DMS53 treated with DMSO at 0.1 percent for 48 hours (cell line): ENCODE results near the gene SHC2.
"Not testable (repeated sequence)": the region's sequence is repeated elsewhere in the genome, so short reads cannot be mapped to it uniquely, and the experiment has no call there.

Experiments used
- DNase-seq: peaks from one replicate; lab custom pipeline; 2025; ENCODE audit not compliant: unreplicated experiment; lab: John Stamatoyannopoulos, UW

Gene SHC2

DNA sequence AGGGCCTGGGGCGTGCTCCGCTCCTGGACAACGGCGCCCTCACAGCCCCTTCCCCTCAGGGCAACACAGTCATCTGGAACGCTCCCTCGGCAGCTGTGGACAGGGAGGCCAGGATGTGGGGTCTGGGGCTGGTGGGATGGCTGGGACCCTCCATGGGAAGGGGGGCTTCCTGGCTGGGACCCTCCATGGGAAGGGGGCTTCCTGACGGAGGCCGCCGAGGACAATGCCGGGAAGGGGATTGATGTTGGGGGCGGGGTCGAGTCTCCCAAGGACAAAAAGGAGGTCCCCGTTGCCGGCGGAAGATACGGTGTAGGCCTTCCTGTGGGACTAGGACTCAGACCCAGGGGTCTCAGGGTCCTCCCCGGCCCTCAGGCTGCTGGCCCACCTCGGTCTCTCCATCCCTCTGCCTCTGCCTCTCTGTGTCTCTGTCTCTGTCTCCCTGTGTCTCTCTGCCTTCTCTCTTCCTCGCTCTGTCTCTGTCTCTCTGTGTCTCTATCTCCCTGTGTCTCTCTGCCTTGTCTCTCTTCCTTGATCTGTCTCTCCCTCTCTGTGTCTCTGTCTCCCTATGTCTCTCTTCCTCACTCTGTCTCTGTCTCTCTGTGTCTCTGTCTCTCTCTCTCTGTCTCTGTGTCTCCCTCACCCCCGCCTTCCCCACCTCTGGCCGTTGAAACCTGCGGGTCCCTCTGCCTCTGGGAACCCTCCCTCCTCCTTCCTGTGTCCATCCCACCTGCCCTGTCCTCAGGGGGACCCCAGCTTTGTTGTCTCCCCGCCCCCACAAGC lies 32.7 kb upstream of the SHC2 start:
- DNase-seq: no peak

DNA sequence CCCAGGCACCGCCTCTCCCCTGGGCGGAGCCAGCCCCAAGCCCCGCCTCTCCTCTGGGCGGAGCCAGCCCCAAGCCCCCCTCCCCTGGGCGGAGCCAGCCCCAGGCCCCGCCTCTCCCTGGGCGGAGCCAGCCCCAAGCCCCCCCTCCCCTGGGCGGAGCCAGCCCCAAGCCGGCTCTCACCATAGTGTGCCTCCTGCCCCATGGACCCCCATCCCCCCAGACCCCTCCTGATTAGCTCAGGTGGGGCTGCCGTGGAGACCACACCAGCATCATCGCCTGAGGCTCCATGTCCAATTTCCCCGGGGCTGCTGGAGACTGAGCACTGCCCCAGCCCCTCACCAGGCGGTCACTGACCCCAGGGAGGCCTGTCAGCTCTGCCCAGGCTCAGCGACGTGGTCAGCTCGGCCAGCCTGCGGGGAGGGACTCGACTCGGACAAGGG lies 31.3 kb upstream of the SHC2 start:
- no peak for DNase-seq

DNA sequence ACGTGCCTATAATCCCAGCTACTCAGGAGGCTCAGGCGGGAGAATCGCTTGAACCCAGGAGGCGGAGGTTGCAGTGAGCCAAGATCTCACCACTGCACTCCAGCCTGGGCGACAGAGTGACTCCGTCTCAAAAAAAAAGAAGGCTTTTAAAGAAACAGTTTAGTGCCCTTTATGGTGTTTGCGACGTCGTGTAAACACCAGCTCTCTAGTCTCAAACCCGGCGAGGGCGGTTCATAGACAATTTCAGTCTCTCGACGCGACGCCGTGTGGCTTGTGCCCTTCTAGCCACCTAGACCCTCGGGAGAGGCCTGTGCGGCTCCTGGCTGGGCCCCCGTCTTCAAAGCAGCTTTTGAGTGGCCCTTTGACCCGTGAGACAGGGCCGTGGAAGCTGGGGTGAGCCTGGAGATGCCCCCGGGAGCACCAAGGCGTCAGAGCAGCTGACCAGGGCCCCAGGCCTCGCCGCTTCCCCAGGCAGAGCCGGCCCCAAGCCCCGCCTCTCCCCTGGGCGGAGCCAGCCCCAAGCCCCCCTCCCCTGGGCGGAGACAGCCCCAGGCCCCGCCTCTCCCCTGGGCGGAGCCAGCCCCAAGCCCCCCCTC lies 30.4 kb upstream of the SHC2 start:
- DNase-seq: no peak

DNA sequence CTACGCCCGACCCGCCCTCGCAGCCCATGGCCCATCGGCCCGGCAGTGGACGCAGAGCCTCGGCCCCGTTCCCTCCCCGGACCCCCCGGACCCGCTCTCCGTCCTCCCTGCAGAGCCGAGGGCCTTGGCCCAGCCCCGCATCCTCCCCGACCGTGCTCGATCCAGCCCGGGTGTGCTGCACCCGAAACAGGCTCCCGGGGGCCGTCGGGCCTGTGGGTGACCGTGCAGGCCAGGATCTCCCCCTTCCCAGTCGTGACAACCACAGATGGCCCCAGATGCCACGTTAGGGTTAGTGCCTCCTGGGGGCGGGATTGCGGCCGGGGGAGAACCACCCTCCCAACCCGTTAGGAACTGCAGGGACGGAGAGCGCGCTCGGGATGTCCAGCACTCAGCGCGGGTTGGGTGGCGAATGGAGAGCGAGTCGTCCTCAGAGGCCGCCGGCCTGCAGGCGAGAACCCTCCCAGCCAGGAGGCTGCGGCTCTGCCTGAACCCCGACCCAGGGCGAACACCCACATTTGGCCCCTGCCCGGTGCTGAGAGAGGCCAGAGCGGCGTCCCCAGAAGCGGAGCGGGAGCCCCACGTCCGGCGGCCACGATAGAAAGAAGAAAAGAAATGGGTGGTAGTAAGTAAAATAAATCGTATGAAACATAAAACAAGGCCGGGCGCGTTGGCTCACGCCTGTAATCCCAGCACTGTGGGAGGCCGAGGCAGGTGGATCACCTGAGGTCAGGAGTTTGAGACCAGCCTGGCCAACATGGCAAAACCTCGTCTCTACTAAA lies 28.8 kb upstream of the SHC2 start:
- DNase-seq: no peak

DNA sequence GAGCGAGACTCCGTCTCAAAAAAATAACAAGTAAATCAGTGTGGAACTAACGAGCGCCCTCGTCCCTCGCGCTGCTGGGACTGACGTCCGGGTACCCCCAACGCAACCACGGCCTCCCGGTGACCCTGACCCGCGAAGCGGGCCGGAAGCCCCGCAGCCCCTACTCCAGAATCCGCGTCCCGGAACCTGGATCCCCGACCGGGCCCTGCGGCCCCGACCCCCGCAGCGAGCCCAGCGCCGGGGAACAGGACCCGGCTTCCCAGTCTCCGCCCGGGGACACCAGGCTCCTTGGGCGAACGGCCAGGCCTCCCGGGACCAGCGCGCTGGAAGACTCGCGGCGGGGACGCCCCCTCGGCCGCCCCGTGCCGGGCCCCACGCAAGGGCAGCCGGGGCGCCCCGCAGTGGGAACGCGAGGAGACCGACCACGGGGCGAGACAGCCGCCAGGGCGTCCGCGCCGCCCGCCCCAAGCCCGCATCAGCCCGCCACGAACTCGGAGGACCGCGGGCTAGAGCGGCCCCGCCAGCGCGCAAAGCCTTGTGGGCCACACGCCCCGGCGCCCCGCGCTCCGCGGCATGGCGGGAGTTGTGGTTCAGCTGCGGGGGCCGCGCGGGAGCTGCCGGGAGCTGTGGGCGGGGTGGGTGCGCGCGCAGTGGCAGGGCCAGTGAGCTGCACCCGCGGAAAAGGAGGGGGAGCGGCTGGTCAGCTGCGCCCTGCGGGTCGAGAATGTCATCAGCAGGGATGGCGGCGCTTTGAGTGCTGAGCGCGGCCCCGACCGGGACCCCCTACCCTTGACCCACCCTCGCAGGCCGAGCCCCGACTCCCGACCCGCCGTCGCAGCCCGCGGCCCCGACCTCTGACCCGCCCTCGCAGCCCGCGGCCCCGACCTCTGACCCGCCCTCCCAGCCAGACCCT lies 27.9 kb upstream of the SHC2 start:
- peak; percentile 81 for DNase-seq

DNA sequence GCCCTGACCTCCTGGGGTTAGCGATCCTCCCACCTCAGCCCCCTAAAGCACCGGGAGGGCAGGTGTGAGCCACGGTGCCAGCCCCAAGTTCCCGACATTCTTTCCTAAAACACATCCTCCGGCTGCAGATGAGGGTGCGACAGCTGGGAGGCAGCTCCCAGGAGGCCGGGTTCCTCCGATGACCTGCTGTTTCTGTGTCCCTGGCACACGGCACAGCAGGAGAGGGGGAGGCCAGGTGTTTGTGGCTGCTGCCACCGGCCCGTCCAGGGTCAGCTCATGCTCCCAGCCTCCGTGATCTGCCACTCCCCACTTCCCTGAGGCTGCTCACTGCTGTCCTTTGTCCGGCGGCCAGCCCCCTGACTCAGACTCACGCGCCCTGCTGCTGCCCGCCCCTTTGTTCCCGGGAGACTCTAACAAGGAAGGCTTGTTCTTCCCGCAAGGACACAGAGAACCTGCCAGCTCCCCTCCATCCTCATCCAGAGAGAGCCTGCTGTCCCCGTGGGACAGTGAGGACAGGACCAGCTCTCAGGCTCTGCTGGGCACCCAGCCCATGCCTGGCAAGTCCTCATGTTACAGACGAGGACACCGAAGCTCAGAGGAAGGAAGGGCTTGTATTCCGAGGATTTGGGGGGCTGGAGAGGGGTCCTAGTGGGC lies 24.9 kb upstream of the SHC2 start:
- DNase-seq: no peak

DNA sequence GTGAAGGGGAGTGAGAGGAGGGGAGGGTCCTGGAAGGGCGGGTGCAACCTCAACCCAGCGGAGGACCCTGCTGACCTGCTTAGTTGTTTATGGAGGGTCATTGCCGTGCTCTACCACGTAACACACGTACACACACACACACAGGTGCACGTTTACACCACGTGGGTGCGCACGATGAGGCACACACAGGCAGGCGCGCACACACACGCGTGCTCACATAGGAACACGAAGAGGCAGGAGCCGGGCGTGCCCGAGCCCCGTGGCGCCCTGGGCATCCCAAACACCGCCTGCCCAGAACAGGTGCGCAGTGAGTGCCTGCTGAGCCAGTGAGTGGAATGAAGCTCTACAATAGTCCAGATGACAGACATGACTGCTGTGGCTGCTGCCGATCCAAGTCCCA lies 24.2 kb upstream of the SHC2 start:
- DNase-seq: no peak

DNA sequence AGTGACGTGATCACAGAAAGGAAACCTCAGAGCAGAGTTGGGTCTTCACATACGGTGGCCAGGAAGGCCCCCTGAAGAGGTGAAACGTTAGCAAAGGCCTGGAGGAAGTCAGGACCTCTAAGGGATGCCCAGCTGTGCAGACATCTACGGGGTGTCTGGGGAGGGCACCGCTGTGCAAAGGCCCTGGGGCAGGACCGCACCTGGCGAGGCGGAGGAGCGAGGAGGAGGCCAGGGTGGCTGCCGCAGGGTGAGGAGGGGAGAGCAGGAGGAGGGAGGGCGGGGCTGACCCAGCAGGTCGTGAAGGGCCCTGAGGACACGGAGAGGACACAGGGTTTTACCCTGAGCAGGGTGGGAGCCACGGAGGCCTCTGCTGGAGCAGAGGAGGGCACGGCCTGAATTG lies 23.7 kb upstream of the SHC2 start:
- no peak for DNase-seq

DNA sequence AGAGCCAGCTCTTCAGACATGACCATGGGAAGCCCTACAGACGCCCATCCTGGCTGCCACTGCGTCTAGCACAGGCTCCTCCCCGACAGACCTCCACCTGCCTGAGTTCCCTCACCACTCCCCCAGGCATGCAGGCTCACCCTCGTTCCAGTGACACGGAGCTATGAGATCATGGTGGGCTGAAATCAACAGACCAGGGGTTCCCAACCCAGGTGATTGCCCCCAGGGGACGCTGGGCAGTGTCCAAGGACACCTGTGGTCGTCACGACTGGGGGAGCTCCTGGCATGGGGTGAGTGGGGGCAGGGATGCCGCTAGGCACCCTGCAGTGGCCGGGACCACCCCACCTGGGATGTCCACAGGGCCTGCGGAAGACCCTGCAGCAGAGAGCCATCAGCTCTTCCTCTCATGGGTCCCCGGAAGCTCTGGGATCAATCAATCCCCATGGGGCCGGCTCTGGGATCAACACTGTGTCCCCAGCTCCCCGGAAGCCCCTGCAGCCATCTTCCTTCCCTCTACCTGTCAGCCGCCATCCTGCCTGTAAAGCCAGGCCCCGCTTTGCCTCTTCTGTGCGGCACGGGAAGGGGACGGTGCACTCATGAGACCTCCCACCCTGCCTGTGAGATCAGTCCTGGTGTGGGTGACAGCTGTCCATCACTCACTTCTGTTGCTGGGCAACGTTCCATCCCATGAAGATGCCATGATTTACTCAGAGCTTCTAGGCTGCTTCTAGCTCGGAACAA lies 22.7 kb upstream of the SHC2 start:
- DNase-seq: no peak

DNA sequence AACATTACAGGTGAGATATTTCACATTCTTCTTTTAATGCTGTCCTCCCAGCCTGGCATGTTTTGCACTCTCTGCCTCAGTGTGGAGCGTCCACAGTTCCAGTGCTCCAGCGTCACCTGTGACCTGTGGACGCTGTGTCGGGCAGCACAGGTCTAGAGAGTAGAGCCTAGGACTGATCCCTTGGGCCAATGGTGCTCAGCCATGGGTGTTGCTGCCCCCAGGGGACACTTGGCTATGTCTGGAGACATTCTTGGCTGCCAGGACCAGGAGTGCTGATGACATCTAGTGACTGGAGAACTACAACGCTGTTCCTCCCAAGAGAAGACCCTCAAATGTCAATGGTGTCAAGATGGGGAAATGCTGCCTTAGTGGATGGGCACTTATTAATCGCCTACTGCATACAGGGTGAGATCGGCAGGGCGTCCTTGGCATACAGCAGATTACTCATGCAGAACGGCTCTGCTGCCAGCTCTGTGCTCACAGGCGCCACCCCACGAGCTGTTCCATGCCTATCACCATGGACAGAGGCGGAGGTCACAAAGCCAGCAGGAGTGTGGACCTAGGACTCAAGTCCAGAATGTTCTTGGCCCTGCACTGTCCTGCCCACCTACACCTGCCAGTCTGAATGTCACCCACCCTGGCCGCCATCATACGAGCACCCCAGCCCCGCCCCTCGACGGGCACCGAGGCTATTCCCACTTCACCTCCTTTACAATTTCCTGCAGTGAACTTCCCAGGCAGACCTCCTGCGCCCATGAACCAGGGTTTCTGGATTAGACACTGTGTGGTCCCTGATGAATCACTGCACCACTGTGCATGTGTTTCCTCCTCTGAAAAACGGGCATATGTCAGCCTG lies 21.6 kb upstream of the SHC2 start:
- no peak for DNase-seq

DNA sequence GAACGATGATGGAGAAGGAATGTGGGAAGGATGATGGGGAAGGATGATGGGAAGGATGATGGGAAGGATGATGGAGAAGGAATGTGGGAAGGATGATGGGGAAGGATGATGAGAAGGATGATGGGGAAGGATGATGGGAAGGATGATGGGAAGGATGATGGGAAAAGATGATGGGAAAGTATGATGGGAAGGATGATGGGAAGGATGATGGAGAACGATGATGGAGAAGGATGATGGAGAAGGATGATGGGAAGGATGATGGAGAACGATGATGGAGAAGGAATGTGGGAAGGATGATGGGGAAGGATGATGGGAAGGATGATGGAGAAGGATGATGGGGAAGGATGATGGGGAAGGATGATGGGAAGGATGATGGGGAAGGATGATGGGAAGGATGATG lies 20.3 kb upstream of the SHC2 start:
- not testable (repeated sequence) for DNase-seq

DNA sequence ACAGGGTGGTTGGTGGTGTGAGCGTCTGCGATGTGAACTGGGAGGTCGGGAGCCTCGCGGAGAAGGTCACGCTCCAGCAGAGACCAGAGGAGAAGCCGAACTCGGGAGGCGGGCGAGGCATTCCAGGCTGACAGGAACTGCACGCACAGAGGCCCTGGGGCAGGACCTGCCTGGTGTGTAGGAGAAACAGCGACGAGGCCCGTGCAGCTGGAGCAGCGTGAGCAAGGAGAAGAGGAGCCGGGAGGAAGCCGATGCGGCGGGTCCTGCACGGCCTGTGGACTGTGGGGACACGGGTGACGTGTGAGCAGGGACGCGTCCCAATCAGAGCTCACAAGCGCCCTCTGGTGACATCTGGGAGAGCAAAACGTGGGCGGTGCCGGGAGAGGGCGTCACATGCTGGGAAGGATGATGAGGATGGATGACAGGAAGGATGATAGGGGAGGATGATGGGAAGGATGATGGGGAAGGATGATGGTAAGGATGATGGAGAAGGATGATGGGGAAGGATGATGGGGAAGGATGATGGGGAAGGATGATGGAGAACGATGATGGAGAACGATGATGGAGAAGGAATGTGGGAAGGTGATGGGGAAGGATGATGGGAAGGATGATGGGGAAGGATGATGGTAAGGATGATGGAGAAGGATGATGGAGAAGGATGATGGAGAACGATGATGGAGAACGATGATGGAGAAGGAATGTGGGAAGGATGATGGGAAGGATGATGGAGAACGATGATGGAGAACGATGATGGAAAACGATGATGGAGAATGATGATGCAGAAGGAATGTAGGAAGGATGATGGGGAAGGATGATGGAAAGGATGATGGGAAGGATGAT lies 19.4 kb upstream of the SHC2 start:
- DNase-seq: no peak

DNA sequence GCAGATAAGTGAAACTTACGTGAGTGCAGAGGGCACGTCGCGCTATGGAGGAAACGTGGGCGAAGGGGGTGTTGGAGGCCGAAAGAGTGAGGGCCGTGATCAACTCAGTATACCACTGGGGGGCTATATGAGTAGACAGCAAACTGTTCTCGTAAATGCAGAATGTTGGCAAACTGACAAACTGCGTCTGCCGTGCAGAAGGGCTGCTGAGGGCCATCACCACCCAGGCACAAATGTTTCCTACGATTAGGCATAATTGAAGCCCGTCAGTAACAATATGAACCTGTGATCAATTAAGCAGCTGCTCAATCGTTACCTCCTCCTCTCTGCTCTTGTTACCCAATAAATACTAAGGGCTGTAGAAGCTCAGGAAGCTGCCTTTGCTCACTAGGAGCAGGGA lies 18.1 kb upstream of the SHC2 start:
- DNase-seq: no peak

DNA sequence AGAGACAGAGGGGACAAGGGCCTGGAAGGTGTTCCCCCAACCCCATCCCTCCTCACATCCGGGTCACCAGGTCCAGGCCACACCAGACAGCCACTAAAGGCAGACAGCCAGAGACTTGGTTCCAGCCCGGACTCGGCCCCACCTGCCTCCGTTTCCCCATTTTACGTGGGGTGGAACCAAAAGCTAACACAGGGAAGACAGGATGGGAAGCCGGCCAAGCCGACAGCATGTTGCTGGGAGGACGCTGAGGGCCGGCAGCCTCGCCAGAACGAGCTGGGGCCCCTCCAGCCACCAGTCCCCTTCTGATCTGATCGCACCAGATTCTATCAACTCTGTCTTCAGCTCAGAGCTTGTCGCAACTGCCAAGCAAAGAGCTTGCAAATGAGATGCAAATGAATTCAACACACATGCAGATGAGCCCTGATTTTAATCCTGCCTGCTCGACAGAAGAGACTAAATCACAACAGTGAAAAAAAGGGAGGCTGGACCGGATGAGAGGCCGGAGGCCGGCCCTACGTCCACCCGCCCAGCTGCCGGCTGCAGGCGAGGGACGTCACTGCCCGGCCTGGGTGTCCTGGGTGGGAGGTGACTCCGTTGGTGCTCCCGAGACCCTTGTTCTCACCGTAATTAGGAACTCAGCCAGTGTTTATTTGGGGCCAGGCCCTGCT lies 17.5 kb upstream of the SHC2 start:
- DNase-seq: no peak

DNA sequence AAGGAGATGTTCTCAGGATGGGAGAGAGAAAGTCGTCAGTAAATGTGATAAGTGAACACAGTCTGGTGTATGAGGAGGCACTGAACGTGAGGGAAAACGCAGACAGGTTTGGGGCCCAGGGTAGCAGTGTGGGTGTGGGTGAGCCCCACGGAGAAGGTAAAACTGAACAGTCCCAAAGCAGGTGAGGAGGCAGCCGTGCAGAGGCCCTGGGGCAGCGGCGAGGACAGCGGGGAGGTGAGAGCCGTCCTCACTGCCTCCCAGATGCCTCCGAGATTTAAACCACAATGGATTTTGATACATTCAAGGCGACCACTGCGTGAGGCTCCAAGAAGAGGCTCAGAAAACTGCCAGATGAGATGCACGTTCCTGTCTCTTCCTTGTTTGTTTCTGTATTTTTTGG lies 14.5 kb upstream of the SHC2 start:
- DNase-seq: no peak

DNA sequence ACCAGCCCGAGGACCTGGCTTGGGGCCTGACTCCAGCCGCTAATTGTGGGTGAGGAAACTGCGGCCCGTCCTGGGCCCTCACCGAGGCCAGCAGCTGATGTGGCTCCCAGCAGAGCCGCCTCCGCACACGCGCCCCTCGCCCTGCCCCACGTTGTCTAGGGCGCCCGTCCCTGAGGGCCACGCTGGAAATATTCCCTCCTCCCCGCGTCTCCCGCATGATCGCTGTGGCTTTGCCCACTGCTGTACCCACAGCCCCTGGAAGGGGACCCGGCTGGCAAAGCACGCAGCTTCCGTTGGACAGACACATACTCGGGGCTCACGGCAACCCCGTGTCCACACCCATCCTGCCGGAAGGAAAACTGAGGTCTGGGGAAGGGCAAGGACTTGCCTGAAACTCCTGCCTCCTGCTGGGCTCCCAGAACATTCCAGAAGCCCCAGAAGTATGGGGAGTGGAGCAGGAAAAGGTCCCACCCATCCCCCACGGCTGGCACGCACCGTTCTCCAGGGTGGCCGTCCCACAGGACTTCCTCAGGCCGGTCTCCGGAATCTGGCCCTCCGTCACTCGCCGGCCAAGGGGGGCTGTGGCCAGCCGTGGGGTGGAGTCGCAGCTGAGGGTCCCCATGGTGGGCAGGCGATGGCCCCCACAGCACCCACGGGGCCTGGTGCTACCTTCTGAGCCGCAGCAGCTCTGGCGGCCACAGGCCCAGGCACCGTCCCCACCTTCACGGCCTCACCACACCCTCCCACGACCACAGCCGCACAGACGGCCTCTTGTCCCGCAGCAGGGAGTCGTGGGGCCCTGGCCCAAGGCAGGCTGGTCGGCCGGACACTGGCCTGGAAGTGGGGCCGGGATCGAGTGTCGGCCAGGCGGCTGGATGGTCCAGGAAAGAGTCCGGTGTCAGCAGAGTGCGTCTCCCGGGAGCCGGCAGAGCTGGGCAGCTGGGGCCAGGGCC lies 13.6 kb upstream of the SHC2 start:
- DNase-seq: no peak
